Measurements from ENCODE around the gene THAP8. TPM values are rescaled to one million over a fixed set of nuclear protein-coding genes. Genes with fewer than 3 reads are reported as not detected.

THAP8 gene
- total RNA-seq, 1 donor from 2014 or later: 5.2 TPM

DNA sequence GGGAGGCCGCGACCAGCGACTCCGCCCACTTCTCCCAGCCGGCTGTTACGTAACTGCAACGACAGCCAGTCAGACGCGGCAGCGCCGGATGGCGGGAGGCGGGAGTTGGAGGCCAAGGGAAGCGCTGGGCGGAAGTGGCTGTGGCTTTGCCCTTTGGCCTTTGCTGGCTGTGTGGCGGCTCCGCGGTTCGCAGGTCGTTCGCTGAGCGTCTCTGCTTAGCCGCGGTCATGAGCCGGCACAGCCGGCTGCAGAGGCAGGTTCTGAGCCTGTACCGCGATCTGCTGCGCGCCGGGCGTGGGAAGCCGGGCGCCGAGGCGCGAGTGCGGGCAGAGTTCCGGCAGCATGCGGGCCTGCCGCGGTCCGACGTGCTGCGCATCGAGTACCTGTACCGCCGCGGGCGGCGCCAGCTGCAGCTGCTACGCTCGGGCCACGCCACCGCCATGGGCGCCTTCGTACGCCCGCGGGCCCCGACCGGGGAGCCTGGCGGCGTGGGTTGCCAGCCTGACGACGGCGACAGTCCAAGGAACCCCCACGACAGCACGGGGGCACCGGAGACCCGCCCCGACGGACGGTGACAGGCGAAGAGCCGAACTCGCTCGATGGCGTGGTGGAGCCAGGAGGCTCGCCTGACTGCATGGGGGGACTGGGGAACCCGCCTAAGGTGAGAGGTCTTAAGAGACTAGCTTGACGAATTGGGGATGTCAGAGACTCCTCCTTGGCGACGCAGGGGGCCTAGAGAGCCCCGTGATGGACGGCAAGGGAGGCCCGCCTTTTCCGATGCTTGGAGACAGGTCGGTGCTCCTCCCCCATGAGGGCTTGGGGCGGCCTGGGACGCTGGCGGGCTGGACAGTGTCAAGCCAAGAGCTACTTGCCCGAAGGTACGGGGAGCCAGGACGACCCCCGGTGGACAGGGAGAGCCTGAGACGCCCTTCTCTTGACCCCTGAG lies 58.8 kb downstream of the THAP8 start, which contains the start of gene SDHAF1:
TSS of gene SDHAF1 (plus strand) at position 141 of the 946 bp plus-strand sequence. CDS start at position 228, 87 bp downstream.
- DNase-seq (ENCODE audit: low spot score): peak; percentile 99

DNA sequence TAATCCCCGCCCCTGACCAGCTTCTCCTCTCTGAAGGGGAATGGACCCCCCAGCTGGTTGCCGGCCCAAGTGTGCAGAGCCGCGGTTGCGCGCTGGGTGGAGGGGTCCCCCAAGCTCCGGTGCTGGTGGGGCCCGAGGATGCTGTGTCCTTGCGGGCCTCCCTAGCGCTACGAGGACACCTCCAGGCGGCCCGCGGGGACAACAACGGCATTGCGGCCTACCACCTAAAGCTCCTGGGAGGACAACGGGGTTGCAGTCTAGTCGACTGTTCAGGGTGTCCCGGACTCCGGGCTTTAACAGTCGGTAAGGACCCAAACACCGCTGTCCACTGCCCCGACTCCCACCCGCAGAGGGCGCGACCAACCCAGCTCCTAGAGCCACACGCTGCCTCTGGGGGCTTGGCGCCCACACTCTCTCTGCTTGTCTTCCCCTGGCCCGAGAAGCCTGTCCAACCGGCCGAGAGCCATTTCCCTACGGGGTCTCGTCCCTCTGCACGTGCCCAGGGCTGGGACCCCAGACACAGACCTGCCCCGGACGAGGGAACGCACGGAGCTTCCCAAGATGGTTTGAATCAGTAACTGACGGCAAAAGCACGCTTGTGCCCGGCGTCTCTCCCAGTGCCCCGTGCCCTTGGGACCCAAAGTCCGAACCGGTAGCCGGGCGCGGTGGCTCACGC lies 60.0 kb downstream of the THAP8 start:
- no peak for DNase-seq (ENCODE audit: low spot score)

- DNase-seq (ENCODE audit: low spot score): no peak
These were observed 60.9 kb downstream of the THAP8 start for GRCh38 chr19:35992907-35993765.

DNA sequence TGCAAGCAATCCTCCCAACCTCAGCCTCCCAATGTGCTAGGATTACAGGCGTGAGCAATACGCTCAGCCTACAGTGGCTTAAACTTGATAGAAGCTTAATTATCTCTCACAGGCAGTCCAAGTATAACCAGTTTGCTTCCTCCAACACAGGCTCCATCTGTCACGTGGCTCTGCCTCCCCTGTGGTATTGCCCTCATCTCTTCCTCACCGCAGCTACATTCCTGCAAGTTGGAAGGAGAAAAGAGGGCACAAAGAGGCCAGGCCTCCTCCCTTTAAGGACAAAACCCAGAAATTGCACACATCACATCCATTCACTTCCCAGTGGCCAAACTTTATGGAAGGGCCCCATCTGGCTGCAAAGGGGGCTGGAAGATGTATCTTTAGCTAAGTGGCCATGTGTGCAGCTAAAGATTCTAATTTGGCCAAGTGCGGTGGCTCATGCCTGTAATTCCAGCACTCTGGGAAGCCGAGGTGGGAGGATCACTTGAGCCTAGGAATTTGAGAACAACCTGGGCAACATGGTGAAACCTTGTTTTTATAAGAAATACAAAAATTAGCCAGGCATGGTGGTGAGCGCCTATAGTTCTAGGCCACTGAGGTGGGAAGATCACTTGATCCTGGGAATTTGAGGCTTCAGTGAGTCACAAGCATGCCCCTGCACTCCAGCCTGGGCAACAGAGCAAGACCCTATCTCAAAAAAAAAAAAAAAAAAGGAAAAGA lies 62.2 kb downstream of the THAP8 start:
- DNase-seq (ENCODE audit: low spot score): no peak

DNA sequence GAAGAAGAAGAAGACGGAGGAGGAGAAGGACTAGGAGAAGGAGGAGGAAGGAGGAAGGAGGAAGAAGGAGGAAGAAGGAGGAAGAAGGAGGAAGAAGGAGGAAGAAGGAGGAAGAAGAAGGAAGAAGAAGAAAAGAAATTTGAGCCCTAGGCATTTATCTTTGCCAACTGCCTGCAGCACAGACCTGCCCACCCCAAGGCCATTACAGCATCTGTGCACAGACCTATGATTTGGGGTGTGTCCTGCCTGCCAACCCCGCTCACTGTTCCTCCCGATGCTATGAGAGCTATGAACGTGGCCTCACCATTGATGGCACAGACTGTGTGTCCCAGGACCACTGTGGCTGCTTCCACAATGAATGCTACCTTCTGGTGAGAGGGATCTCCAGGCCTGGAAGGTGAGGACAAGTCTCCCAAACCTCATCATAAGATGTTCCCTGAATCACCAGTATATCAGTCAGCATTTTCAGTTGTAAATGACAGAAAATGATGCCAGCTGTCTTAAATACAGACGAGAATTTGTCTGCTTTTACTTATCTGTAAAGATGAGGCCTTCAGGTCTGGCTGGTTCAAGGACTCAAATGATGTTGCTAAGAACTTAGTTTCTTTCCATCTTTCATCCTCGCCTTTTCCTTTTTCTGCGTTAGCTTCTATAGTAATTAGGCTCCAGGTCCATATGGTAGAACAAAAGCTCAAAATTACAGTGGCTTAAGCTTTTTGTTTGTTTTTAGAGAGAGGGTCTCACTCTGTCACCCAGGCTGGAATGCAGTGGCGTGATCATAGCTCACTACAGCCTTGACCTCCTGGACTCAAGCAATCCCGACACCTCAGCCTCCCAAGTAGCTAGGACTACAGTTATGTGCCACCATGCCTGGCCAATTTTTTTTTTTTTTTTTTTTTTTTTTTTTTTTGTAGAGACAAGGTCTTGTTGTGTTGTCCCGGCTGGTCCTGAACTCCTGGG lies 63.0 kb downstream of the THAP8 start:
- DNase-seq (ENCODE audit: low spot score): no peak

- DNase-seq (ENCODE audit: low spot score): no peak
These were observed 63.9 kb downstream of the THAP8 start for GRCh38 chr19:35990156-35990555.

GRCh38 chr19:35988824-35989223 lies 65.3 kb downstream of the THAP8 start:
- DNase-seq (ENCODE audit: low spot score): no peak

- DNase-seq (ENCODE audit: low spot score): no peak
These were observed 66.6 kb downstream of the THAP8 start for GRCh38 chr19:35987571-35987896.

- no peak for DNase-seq (ENCODE audit: low spot score)
These were observed 67.2 kb downstream of the THAP8 start for GRCh38 chr19:35986664-35987570.

- DNase-seq (ENCODE audit: low spot score): no peak
These were observed 68.0 kb downstream of the THAP8 start for GRCh38 chr19:35986111-35986510.

Other genes with a start within 250 kb of the THAP8 start
- not detected for gene PRODH2, start 241.4 kb downstream of the THAP8 start, total RNA-seq
- not detected for gene NPHS1, start 201.8 kb downstream of the THAP8 start, total RNA-seq
- not detected for gene KIRREL2, start 197.4 kb downstream of the THAP8 start, total RNA-seq
- 3.5 TPM for gene APLP1, start 185.7 kb downstream of the THAP8 start, total RNA-seq
- gene NFKBID, start 153.7 kb downstream of the THAP8 start, total RNA-seq: 33.3 TPM
- gene HCST, start 151.8 kb downstream of the THAP8 start, total RNA-seq: 20.9 TPM
- gene TYROBP, start 146.0 kb downstream of the THAP8 start, total RNA-seq: 201 TPM
- 11.5 TPM for gene LRFN3, start 117.9 kb downstream of the THAP8 start, total RNA-seq
- 8.2 TPM for gene SDHAF1, start 59.1 kb downstream of the THAP8 start, total RNA-seq
- not detected for gene SYNE4, start 45.5 kb downstream of the THAP8 start, total RNA-seq
- gene ALKBH6, start 40.1 kb downstream of the THAP8 start, total RNA-seq: 12.6 TPM
- gene CLIP3, start 21.4 kb downstream of the THAP8 start, total RNA-seq: 19.7 TPM
- gene WDR62, start 612 bp upstream of the THAP8 start, total RNA-seq: 0.32 TPM
- not detected for gene OVOL3, start 56.9 kb upstream of the THAP8 start, total RNA-seq
- 63.6 TPM for gene POLR2I, start 60.6 kb upstream of the THAP8 start, total RNA-seq
- gene TBCB, start 61.2 kb upstream of the THAP8 start, total RNA-seq: 87.1 TPM
- 647 TPM for gene CAPNS1, start 85.8 kb upstream of the THAP8 start, total RNA-seq
- 273 TPM for gene COX7A1, start 98.2 kb upstream of the THAP8 start, total RNA-seq
- 3.6 TPM for gene ZNF565, start 160.4 kb upstream of the THAP8 start, total RNA-seq
- gene ZNF146, start 160.8 kb upstream of the THAP8 start, total RNA-seq: 40.3 TPM

All from mesenteric fat pad (tissue), 1 donor.